HG02870 (cell line): ENCODE measurements around the gene PPP1R14B.

ENCODE experiments used
- ATAC-seq: cut with Tn5 transposase; IDR thresholded peaks from one replicate; pipeline ENCODE4 v1.9.1; 2021; ENCODE audit warnings: mild to moderate bottlenecking, moderate library complexity; ENCODE audit not compliant: unreplicated experiment

Gene PPP1R14B

GRCh38 chr11:64218628-64219353 is 28.0 kb downstream of the PPP1R14B start:
- no peak for ATAC-seq

GRCh38 chr11:64216879-64217278 is 29.9 kb downstream of the PPP1R14B start:
- no peak for ATAC-seq

GRCh38 chr11:64211181-64211872 is 35.4 kb downstream of the PPP1R14B start:
- no peak for ATAC-seq

GRCh38 chr11:64210301-64211020 is 36.3 kb downstream of the PPP1R14B start:
- ATAC-seq: no peak

GRCh38 chr11:64209563-64209843 is 37.2 kb downstream of the PPP1R14B start:
- ATAC-seq: no peak

GRCh38 chr11:64208796-64209562 is 37.8 kb downstream of the PPP1R14B start:
- no peak for ATAC-seq

- ATAC-seq: no peak
These were observed 38.5 kb downstream of the PPP1R14B start for GRCh38 chr11:64208086-64208795.

GRCh38 chr11:64207256-64208085 is 39.3 kb downstream of the PPP1R14B start:
- ATAC-seq: peak; percentile 55

GRCh38 chr11:64206457-64207255 is 40.1 kb downstream of the PPP1R14B start, which contains the start of gene FERMT3:
FERMT3 (plus strand) TSS chr11:64206721; CDS start chr11:64207365, 644 bp downstream.
- ATAC-seq: no peak

- no peak for ATAC-seq
These were observed 42.2 kb downstream of the PPP1R14B start for GRCh38 chr11:64204464-64204989.

GRCh38 chr11:64204080-64204440 is 42.7 kb downstream of the PPP1R14B start:
- no peak for ATAC-seq

GRCh38 chr11:64203421-64204079 is 43.2 kb downstream of the PPP1R14B start:
- ATAC-seq: no peak

- ATAC-seq: no peak
These were observed 43.8 kb downstream of the PPP1R14B start for GRCh38 chr11:64202992-64203391.

GRCh38 chr11:64201543-64201942 is 45.2 kb downstream of the PPP1R14B start:
- no peak for ATAC-seq

- ATAC-seq: no peak
These were observed 48.2 kb downstream of the PPP1R14B start for GRCh38 chr11:64198511-64198910.

GRCh38 chr11:64196626-64197025 is 50.1 kb downstream of the PPP1R14B start:
- no peak for ATAC-seq
